Glutamatergic neuron (in vitro differentiated cells): Measurements from ENCODE around the gene ANXA6. TPM values are rescaled to one million over a fixed set of nuclear protein-coding genes. Genes with fewer than 3 reads are reported as not detected.

Experiments used
- DNase-seq: peaks from one replicate; pipeline ENCODE4 v3.0.0; 2022
- H3K27ac Mint-ChIP-seq: one replicate; pipeline ENCODE4 v1.8.0; 2020; ENCODE audit warnings: mild to moderate bottlenecking, mixed read lengths, inconsistent platforms; ENCODE audit not compliant: unreplicated experiment
- H3K27me3 Mint-ChIP-seq: one replicate; pipeline ENCODE4 v1.8.0; 2020; ENCODE audit warnings: mild to moderate bottlenecking, moderate library complexity, mixed read lengths, inconsistent platforms; ENCODE audit not compliant: unreplicated experiment
- H3K36me3 Mint-ChIP-seq: one replicate; pipeline ENCODE4 v1.8.0; 2020; ENCODE audit warnings: mild to moderate bottlenecking, mixed read lengths, inconsistent platforms; ENCODE audit not compliant: unreplicated experiment
- H3K4me1 Mint-ChIP-seq: one replicate; pipeline ENCODE4 v1.8.0; 2020; ENCODE audit warnings: mild to moderate bottlenecking, low read depth, mixed read lengths, inconsistent platforms; ENCODE audit not compliant: unreplicated experiment
- H3K4me3 Mint-ChIP-seq: one replicate; pipeline ENCODE4 v1.8.0; 2020; ENCODE audit warnings: mild to moderate bottlenecking, mixed read lengths, inconsistent platforms; ENCODE audit not compliant: unreplicated experiment
- H3K9me3 Mint-ChIP-seq: one replicate; pipeline ENCODE4 v1.8.0; 2020; ENCODE audit warnings: mild to moderate bottlenecking, moderate library complexity, mixed read lengths, inconsistent platforms; ENCODE audit not compliant: unreplicated experiment
- CTCF ChIP-seq: fragments of 200-600 bp; sonication (generic); IDR thresholded peaks from one replicate; pipeline ENCODE4 v1.5.0; 2021; ENCODE audit not compliant: partially characterized antibody, unreplicated experiment
- total RNA-seq: library from RNA; stranded (reverse); fragmentation: NEBNext Ultra II Directional; extraction: Animal tissue kit (Norgen Biotek cat#: 25700); gene quantifications from one replicate; pipeline ENCODE4 v1.2.1, GENCODE V29; 2021; ENCODE audit not compliant: unreplicated experiment

Gene ANXA6
- total RNA-seq, 1 donor from 2014 or later: 143 TPM

- Mint-ChIP-seq H3K4me1 (peaks cover 20% of the 10 kb centered on the region), H3K4me3 (no peak overlapping the region), H3K36me3 (no peaks in the 10 kb centered on the region), H3K27ac (no peak overlapping the region), H3K27me3 (peaks cover 15% of the 10 kb centered on the region), H3K9me3 (peaks cover 15% of the 10 kb centered on the region)
- no peak for DNase-seq
- TF ChIP-seq CTCF: no peak
Measured at GRCh38 chr5:151092762-151093161, 64.8 kb downstream of the ANXA6 start.

- Mint-ChIP-seq H3K9me3 (peaks cover 4% of the 10 kb centered on the region), H3K36me3 (no peaks in the 10 kb centered on the region), H3K27me3 (peaks cover 8% of the 10 kb centered on the region), H3K27ac (no peak overlapping the region), H3K4me3 (no peak overlapping the region), H3K4me1 (peaks cover 6% of the 10 kb centered on the region)
- TF ChIP-seq CTCF: no peak
- DNase-seq: no peak
Measured at GRCh38 chr5:151089726-151090125, 67.9 kb downstream of the ANXA6 start.

DNA sequence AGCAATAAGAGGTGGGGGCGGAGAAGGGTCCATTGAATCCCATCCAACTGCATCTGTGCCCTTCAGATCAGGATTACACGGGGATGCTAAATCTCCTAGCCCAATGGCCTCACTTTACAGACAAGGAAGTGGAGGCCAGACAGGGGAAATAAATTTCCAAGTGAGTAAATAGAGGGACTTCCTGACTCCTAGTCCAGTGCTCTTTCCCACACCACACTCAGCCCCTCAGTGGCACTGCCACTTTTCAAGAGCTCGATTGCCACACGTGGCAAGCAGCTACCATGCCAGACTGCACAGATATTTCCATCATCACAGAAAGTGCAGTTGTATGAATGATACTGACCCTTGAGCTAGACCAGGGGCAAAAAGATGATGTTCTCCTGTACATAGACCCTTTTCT, 68.6 kb downstream of the ANXA6 start:
- DNase-seq: no peak
- Mint-ChIP-seq H3K9me3 (peaks cover 4% of the 10 kb centered on the region), H3K27me3 (peaks cover 8% of the 10 kb centered on the region), H3K36me3 (no peaks in the 10 kb centered on the region), H3K4me1 (peaks cover 4% of the 10 kb centered on the region), H3K4me3 (no peak overlapping the region), H3K27ac (no peak overlapping the region)
- TF ChIP-seq CTCF: no peak

GRCh38 chr5:151087486-151087885, 70.1 kb downstream of the ANXA6 start:
- H3K36me3 Mint-ChIP-seq: no peaks in the 10 kb centered on the region
- peaks cover 4% of the 10 kb centered on the region for H3K9me3 Mint-ChIP-seq
- H3K4me1 Mint-ChIP-seq: peaks cover 7% of the 10 kb centered on the region
- H3K4me3 Mint-ChIP-seq: no peak overlapping the region
- H3K27ac Mint-ChIP-seq: no peak overlapping the region
- DNase-seq: no peak
- peaks cover 8% of the 10 kb centered on the region for H3K27me3 Mint-ChIP-seq
- no peak for TF ChIP-seq CTCF

- no peak for DNase-seq
- Mint-ChIP-seq H3K36me3 (no peaks in the 10 kb centered on the region), H3K4me1 (peaks cover 11% of the 10 kb centered on the region), H3K27me3 (peaks cover 8% of the 10 kb centered on the region), H3K4me3 (no peak overlapping the region), H3K27ac (no peak overlapping the region), H3K9me3 (peaks cover 3% of the 10 kb centered on the region)
- TF ChIP-seq CTCF: no peak
Measured at GRCh38 chr5:151086905-151087360, 70.6 kb downstream of the ANXA6 start.
